Measurements from ENCODE around the gene SLC46A2. TPM values are rescaled to one million over a fixed set of nuclear protein-coding genes. Genes with fewer than 3 reads are reported as not detected.
A peak's percentile ranks its signal among the peaks of the same experiment; 100 is the strongest.

SLC46A2 gene
- total and polyA plus RNA-seq, 8 donors = 0.26 to 13.0 (median 1.1) TPM

DNA sequence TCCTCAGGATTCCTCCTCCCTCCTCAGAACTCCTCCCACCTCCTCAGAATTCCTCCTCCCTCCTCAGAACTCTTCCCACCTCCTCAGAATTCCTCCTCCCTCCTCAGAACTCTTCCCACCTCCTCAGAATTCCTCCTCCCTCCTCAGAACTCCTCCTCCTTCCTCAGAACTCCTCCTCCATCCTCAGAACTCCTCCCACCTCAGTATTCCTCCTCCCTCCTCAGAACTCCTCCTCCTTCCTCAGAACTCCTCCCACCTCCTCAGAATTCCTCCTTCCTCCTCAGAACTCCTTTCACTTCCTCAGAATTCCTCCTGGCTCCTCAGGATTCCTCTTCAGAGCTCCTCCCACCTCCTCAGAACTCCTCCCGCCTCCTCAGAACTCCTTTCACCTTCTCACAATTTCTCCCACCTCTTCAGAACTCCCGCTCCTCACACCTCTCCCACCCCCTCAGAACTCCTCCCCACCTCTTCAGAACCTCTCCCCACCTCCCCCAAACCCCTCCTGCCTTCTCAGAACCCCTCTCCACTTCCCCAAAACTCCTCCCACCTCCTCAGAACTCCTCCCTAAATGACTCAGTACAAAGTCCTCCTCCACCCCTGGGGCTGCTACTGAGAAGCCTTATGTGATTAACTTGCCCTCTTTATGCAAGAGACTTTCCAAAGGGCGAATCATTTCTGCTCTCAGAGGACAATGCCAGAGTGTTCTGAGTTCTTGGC is 23.2 kb downstream of the SLC46A2 start:
- no peaks in the 10 kb centered on the region for H3K9me3 ChIP-seq
- ATAC-seq = peak; percentile 82
- peak overlapping the region; percentile 51 to 66 for H3K27ac ChIP-seq
- intact Hi-C loops (cut with DNase I) = no loop called here
- no peaks in the 10 kb centered on the region for H3K27me3 ChIP-seq
- DNase-seq = peak in 1 of 4 donors; percentile 79
- peaks cover 0 to 41% of the 10 kb centered on the region in 2 donors for H3K36me3 ChIP-seq
- no peak overlapping the region for H3K4me3 ChIP-seq
- TF ChIP-seq, protein P1, sequence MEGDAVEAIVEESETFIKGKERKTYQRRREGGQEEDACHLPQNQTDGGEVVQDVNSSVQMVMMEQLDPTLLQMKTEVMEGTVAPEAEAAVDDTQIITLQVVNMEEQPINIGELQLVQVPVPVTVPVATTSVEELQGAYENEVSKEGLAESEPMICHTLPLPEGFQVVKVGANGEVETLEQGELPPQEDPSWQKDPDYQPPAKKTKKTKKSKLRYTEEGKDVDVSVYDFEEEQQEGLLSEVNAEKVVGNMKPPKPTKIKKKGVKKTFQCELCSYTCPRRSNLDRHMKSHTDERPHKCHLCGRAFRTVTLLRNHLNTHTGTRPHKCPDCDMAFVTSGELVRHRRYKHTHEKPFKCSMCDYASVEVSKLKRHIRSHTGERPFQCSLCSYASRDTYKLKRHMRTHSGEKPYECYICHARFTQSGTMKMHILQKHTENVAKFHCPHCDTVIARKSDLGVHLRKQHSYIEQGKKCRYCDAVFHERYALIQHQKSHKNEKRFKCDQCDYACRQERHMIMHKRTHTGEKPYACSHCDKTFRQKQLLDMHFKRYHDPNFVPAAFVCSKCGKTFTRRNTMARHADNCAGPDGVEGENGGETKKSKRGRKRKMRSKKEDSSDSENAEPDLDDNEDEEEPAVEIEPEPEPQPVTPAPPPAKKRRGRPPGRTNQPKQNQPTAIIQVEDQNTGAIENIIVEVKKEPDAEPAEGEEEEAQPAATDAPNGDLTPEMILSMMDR (IDR thresholded peaks at IDR 0.05) = no peak
- H3K4me1 ChIP-seq = peaks cover 18 to 45% of the 10 kb centered on the region in 2 donors

DNA sequence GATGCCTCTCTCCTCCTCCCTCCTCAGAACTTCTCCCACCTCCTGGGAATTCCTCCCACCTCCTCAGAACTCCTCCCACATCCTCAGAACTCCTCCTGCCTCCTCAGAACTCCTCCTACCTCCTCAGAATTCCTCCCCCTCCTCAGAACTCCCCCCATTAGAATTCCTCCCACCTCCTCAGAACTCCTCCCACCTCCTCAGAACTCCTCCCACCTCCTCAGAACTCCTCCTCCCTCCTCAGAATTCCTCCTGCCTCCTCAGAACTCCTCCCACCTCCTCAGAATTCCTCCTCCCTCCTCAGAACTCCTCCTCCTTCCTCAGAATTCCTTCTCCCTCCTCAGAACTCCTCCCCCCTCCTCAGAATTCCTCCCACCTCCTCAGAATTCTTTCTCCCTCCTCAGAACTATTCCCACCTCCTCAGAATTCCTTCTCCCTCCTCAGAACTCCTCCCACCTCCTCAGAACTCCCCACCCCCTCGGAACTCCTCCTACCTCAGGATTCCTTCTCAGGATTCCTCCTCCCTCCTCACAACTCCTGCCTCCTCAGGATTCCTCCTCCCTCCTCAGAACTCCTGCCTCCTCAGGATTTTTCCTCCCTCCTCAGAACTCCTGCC is 23.9 kb downstream of the SLC46A2 start:
- H3K4me3 ChIP-seq = no peak overlapping the region
- no peaks in the 10 kb centered on the region for H3K27me3 ChIP-seq
- TF ChIP-seq, protein P1 (IDR thresholded peaks at IDR 0.05) = no peak
- DNase-seq (peak in 1 of 4 donors; percentile 59), ATAC-seq (peak; percentile 39)
- peaks cover 0 to 41% of the 10 kb centered on the region in 2 donors for H3K36me3 ChIP-seq
- H3K4me1 ChIP-seq = peaks cover 25 to 52% of the 10 kb centered on the region in 2 donors
- H3K9me3 ChIP-seq = no peaks in the 10 kb centered on the region
- H3K27ac ChIP-seq = peak overlapping the region in 1 of 2 donors; percentile 29
- intact Hi-C loops (cut with DNase I) = no loop called here

DNA sequence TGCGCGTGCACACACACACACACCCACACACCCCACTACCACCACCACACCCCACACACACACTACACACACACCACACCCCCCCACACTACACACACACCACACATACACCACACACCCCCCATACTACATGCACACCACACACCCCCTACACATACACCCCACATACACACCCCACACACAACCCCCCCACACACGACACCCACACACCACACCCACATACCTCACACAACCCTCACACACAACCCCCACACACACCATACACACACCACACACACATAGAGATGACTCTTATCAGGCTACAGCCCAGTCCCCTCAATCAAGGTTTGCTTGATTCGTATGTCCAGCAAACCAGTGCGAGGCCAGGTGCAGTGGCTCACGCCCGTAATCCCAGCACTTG is 25.7 kb downstream of the SLC46A2 start:
- Histone ChIP-seq H3K36me3 (peaks cover 0 to 29% of the 10 kb centered on the region in 2 donors), H3K9me3 (no peaks in the 10 kb centered on the region), H3K4me3 (no peak overlapping the region), H3K27me3 (no peaks in the 10 kb centered on the region), H3K27ac (no peak overlapping the region), H3K4me1 (peaks cover 38 to 69% of the 10 kb centered on the region in 2 donors)
- DNase-seq (no peak), ATAC-seq (no peak)
- intact Hi-C loops (cut with DNase I) = no loop called here
- TF ChIP-seq, protein P1 (IDR thresholded peaks at IDR 0.05) = no peak

DNA sequence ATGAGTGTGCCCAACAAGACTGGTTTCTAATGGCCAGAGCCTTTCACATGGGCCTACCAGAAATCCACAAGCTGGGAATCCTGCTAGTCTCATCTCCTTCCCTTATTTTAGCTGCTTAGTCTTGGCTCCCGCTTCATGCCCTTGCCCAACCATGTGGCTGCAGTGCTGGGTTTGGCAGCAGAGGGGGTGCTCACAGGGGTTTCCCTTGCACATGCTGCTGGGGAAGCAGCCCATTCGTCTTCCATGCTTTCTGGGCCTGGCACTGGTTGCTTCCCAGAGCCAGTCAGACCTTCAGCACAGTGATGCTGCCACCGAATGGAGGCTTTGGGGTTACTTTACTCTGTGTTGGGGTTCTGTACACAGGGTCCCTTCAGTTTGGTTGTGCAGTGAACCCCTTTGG is 26.3 kb downstream of the SLC46A2 start:
- Histone ChIP-seq H3K27me3 (no peaks in the 10 kb centered on the region), H3K4me3 (no peak overlapping the region), H3K4me1 (peaks cover 43 to 75% of the 10 kb centered on the region in 2 donors), H3K27ac (peak overlapping the region; percentile 81 to 89), H3K36me3 (peaks cover 0 to 23% of the 10 kb centered on the region in 2 donors), H3K9me3 (no peaks in the 10 kb centered on the region)
- DNase-seq (no peak), ATAC-seq (no peak)
- intact Hi-C loops (cut with DNase I) = no loop called here
- TF ChIP-seq, protein P1 (IDR thresholded peaks at IDR 0.05) = no peak

DNA sequence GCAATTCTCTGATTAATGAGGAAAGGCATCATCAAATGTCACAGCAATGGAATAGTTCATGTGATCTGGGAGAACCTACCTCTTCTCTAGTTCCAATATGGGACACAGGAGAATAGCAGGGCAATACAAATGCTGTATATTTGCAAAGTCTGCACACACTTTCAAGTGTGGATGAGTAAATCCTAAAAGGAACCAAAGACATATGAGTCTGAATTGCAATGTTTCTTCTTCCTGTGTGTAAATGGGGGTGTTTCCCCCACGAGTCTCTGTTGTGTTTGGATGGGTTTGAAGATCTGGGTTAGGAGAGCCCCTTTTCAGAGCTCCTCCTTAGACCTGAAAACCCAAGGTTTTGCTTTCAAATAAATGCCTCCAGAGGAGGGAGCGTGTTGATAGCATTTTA is 26.9 kb downstream of the SLC46A2 start:
- peaks cover 45 to 78% of the 10 kb centered on the region in 2 donors for H3K4me1 ChIP-seq
- intact Hi-C loops (cut with DNase I) = no loop called here
- ATAC-seq (no peak), DNase-seq (no peak)
- H3K4me3 ChIP-seq = no peak overlapping the region
- H3K9me3 ChIP-seq = no peaks in the 10 kb centered on the region
- TF ChIP-seq, protein P1 (IDR thresholded peaks at IDR 0.05) = no peak
- no peaks in the 10 kb centered on the region for H3K27me3 ChIP-seq
- peaks cover 0 to 16% of the 10 kb centered on the region in 2 donors for H3K36me3 ChIP-seq
- H3K27ac ChIP-seq = peak overlapping the region; percentile 81 to 89

Measured in left lung (tissue), 10 donors.